H7 (cell line): ENCODE results near the gene SRD5A3. TPM values are rescaled to one million over a fixed set of nuclear protein-coding genes. Genes with fewer than 3 reads are reported as not detected.
"Not testable (repeated sequence)": the region's sequence is repeated elsewhere in the genome, so short reads cannot be mapped to it uniquely, and the experiment has no call there.

Experiments used
- DNase-seq: peaks from one replicate; pipeline ENCODE4 v3.0.0; 2012
- H3K27me3 ChIP-seq: 2 replicates; pipeline ENCODE4 v1.6.0; 2011; ENCODE audit warnings: mild to moderate bottlenecking, low read length; ENCODE audit not compliant: control insufficient read depth, insufficient read depth
- H3K36me3 ChIP-seq: replicated peaks from 2 replicates; pipeline ENCODE4 v1.5.1; 2011; ENCODE audit warnings: low read length; ENCODE audit not compliant: control insufficient read depth, insufficient read depth
- H3K4me3 ChIP-seq: 2 replicates; pipeline ENCODE4 v1.5.1; 2011; ENCODE audit warnings: low read depth, mild to moderate bottlenecking, control low read depth, low read length, moderate library complexity; ENCODE audit not compliant: insufficient read depth
- total RNA-seq: library from RNA; depleted of rRNA; stranded (reverse); fragments of >200 nt; shearing (Covaris generic); gene quantifications from 2 replicates; pipeline ENCODE4 v1.2.3, GENCODE V29; 2014

The SRD5A3 gene
- total RNA-seq, 1 experiment from 2014 or later = 33.9 TPM

- Histone ChIP-seq H3K27me3 (no peaks in the 10 kb centered on the region), H3K4me3 (no peak overlapping the region), H3K36me3 (no peaks in the 10 kb centered on the region; the same call in 1 of the 2 replicates)
- DNase-seq = no peak
Measured at GRCh38 chr4:55355555-55355954, 9.5 kb downstream of the SRD5A3 start.

- DNase-seq = no peak
- Histone ChIP-seq H3K4me3 (no peak overlapping the region), H3K36me3 (no peaks in the 10 kb centered on the region; the same call in 1 of the 2 replicates), H3K27me3 (no peaks in the 10 kb centered on the region)
Measured at GRCh38 chr4:55356991-55357461, 11.0 kb downstream of the SRD5A3 start.

GRCh38 chr4:55358246-55358645 is 12.2 kb downstream of the SRD5A3 start:
- no peak for DNase-seq
- no peaks in the 10 kb centered on the region for H3K27me3 ChIP-seq
- H3K4me3 ChIP-seq = no peak overlapping the region
- H3K36me3 ChIP-seq = no peaks in the 10 kb centered on the region; the same call in 1 of the 2 replicates

GRCh38 chr4:55358668-55359067 is 12.6 kb downstream of the SRD5A3 start:
- no peak for DNase-seq
- Histone ChIP-seq H3K27me3 (no peaks in the 10 kb centered on the region), H3K4me3 (no peak overlapping the region), H3K36me3 (no peaks in the 10 kb centered on the region; the same call in none of the 2 replicates)

- H3K36me3 ChIP-seq = no peaks in the 10 kb centered on the region; the same call in 1 of the 2 replicates
- no peaks in the 10 kb centered on the region for H3K27me3 ChIP-seq
- H3K4me3 ChIP-seq = no peak overlapping the region
- no peak for DNase-seq
Measured at GRCh38 chr4:55359397-55359916, 13.4 kb downstream of the SRD5A3 start.

GRCh38 chr4:55362938-55363337 is 16.9 kb downstream of the SRD5A3 start:
- DNase-seq, H3K27me3 ChIP-seq, H3K4me3 ChIP-seq, H3K36me3 ChIP-seq: not testable (repeated sequence)

GRCh38 chr4:55363691-55364351 is 17.8 kb downstream of the SRD5A3 start:
- DNase-seq = no peak
- Histone ChIP-seq H3K27me3 (no peaks in the 10 kb centered on the region), H3K36me3 (no peaks in the 10 kb centered on the region; the same call in none of the 2 replicates), H3K4me3 (no peak overlapping the region)

GRCh38 chr4:55364691-55365344 is 18.8 kb downstream of the SRD5A3 start:
- DNase-seq = peak; percentile 35
- Histone ChIP-seq H3K4me3 (no peak overlapping the region), H3K36me3 (no peaks in the 10 kb centered on the region; the same call in none of the 2 replicates), H3K27me3 (no peaks in the 10 kb centered on the region)

- H3K36me3 ChIP-seq = no peaks in the 10 kb centered on the region; the same call in none of the 2 replicates
- H3K4me3 ChIP-seq = no peak overlapping the region
- no peaks in the 10 kb centered on the region for H3K27me3 ChIP-seq
- DNase-seq = no peak
Measured at GRCh38 chr4:55365345-55365728, 19.3 kb downstream of the SRD5A3 start.

GRCh38 chr4:55366621-55367020 is 20.6 kb downstream of the SRD5A3 start:
- DNase-seq = no peak
- no peaks in the 10 kb centered on the region for H3K27me3 ChIP-seq

GRCh38 chr4:55367084-55367722 is 21.2 kb downstream of the SRD5A3 start:
- Histone ChIP-seq H3K27me3 (no peaks in the 10 kb centered on the region), H3K4me3 (no peak overlapping the region), H3K36me3 (no peaks in the 10 kb centered on the region; the same call in none of the 2 replicates)
- no peak for DNase-seq

More at GRCh38 chr4:55366621-55367020, 20.6 kb downstream of the SRD5A3 start:
- Histone ChIP-seq H3K36me3 (no peaks in the 10 kb centered on the region; the same call in none of the 2 replicates), H3K4me3 (no peak overlapping the region)

GRCh38 chr4:55369968-55370367 is 23.9 kb downstream of the SRD5A3 start:
- H3K36me3 ChIP-seq = no peaks in the 10 kb centered on the region; the same call in 1 of the 2 replicates
- no peak for DNase-seq
- H3K4me3 ChIP-seq = no peak overlapping the region
- H3K27me3 ChIP-seq = no peaks in the 10 kb centered on the region

- no peak for DNase-seq
- Histone ChIP-seq H3K27me3 (no peaks in the 10 kb centered on the region), H3K4me3 (no peak overlapping the region)
Measured at GRCh38 chr4:55372259-55372658, 26.2 kb downstream of the SRD5A3 start.

GRCh38 chr4:55373461-55373860 is 27.4 kb downstream of the SRD5A3 start:
- Histone ChIP-seq H3K36me3 (no peaks in the 10 kb centered on the region), H3K27me3 (no peaks in the 10 kb centered on the region), H3K4me3 (no peak overlapping the region)
- DNase-seq = no peak

More at GRCh38 chr4:55372259-55372658, 26.2 kb downstream of the SRD5A3 start:
- no peaks in the 10 kb centered on the region; the same call in 1 of the 2 replicates for H3K36me3 ChIP-seq
